Nephron progenitor cell (in vitro differentiated cells): ENCODE data around the gene KATNAL2.

Experiments used
- DNase-seq: peaks from one replicate; pipeline ENCODE4 v3.0.0; 2021
- H3K27ac Mint-ChIP-seq: 2 replicates; pipeline ENCODE4 v1.8.0; 2021; ENCODE audit warnings: mild to moderate bottlenecking, moderate library complexity, mixed read lengths
- H3K27me3 Mint-ChIP-seq: 2 replicates; pipeline ENCODE4 v1.8.0; 2021; ENCODE audit warnings: mild to moderate bottlenecking, low read depth, mixed read lengths; ENCODE audit not compliant: poor library complexity
- H3K36me3 Mint-ChIP-seq: 2 replicates; pipeline ENCODE4 v1.8.0; 2021; ENCODE audit warnings: low read depth, mixed read lengths
- H3K4me1 Mint-ChIP-seq: 2 replicates; pipeline ENCODE4 v1.8.0; 2021; ENCODE audit warnings: mixed read lengths
- H3K4me3 Mint-ChIP-seq: 2 replicates; pipeline ENCODE4 v1.8.0; 2021; ENCODE audit warnings: mild to moderate bottlenecking, moderate library complexity, mixed read lengths
- H3K9me3 Mint-ChIP-seq: 2 replicates; pipeline ENCODE4 v1.8.0; 2021; ENCODE audit warnings: mild to moderate bottlenecking, moderate library complexity, mixed read lengths
- CTCF ChIP-seq: fragments of 200-600 bp; sonication (generic); IDR thresholded peaks from 2 replicates; pipeline ENCODE4 v1.5.0; 2021; ENCODE audit warnings: antibody characterized with exemption

KATNAL2 gene

GRCh38 chr18:47146206-47146605 lies 228.8 kb downstream of the KATNAL2 start:
- Mint-ChIP-seq H3K36me3 (peaks cover 42% of the 10 kb centered on the region), H3K27ac (no peak overlapping the region), H3K4me3 (no peak overlapping the region), H3K9me3 (no peaks in the 10 kb centered on the region), H3K27me3 (no peaks in the 10 kb centered on the region), H3K4me1 (peaks cover 27% of the 10 kb centered on the region)
- no peak for TF ChIP-seq CTCF
- DNase-seq, result no peak

GRCh38 chr18:47149457-47150028 lies 232.1 kb downstream of the KATNAL2 start:
- Mint-ChIP-seq H3K9me3 (no peaks in the 10 kb centered on the region), H3K27me3 (no peaks in the 10 kb centered on the region), H3K27ac (peak overlapping the region; percentile 98), H3K4me3 (peak overlapping the region; percentile 98), H3K4me1 (peaks cover 32% of the 10 kb centered on the region), H3K36me3 (peaks cover 28% of the 10 kb centered on the region)
- peak; percentile 6 for DNase-seq
- no peak for TF ChIP-seq CTCF

GRCh38 chr18:47150029-47150823 lies 232.8 kb downstream of the KATNAL2 start, which contains the start of gene HDHD2:
Gene HDHD2, minus strand, starts transcription at chr18:47150500. Its CDS starts 14,061 bp downstream, at chr18:47136439.
- peak; percentile 88 for DNase-seq
- no peak for TF ChIP-seq CTCF
- Mint-ChIP-seq H3K27ac (peak within 1 kb of the TSS; percentile 98), H3K27me3 (no peaks in the 10 kb centered on the region), H3K4me3 (peak within 1 kb of the TSS; percentile 98), H3K9me3 (no peaks in the 10 kb centered on the region), H3K36me3 (peaks cover 25% of the 10 kb centered on the region), H3K4me1 (peaks cover 32% of the 10 kb centered on the region)

- TF ChIP-seq CTCF, result no peak
Observed at GRCh38 chr18:47150824-47151366, 233.5 kb downstream of the KATNAL2 start.

GRCh38 chr18:47151439-47151838 lies 234.0 kb downstream of the KATNAL2 start:
- no peak for DNase-seq
- Mint-ChIP-seq H3K4me3 (peak overlapping the region; percentile 98), H3K9me3 (no peaks in the 10 kb centered on the region), H3K27ac (peak overlapping the region; percentile 98), H3K36me3 (peaks cover 22% of the 10 kb centered on the region), H3K27me3 (no peaks in the 10 kb centered on the region), H3K4me1 (peaks cover 32% of the 10 kb centered on the region)
- no peak for TF ChIP-seq CTCF

More at GRCh38 chr18:47150824-47151366, 233.5 kb downstream of the KATNAL2 start:
- peak; percentile 18 for DNase-seq
- Mint-ChIP-seq H3K27ac (peak overlapping the region; percentile 98), H3K9me3 (no peaks in the 10 kb centered on the region), H3K4me1 (peaks cover 32% of the 10 kb centered on the region), H3K36me3 (peaks cover 23% of the 10 kb centered on the region), H3K27me3 (no peaks in the 10 kb centered on the region), H3K4me3 (peak overlapping the region; percentile 98)
